Coronary artery (tissue), 2 donors: Measurements from ENCODE around the gene SFXN2.

ENCODE experiments used
- DNase-seq: peaks from one replicate; pipeline ENCODE4 v3.0.0-alpha.2; 2017; ENCODE audit warnings: low spot score
- H3K27ac ChIP-seq, 2 donors: fragments of 200-600 bp; sonication (generic); one replicate each; pipeline ENCODE4 v1.5.1; 2016 to 2019
- H3K4me3 ChIP-seq: fragments of 200-600 bp; sonication (generic); 2 replicates; pipeline ENCODE4 v1.5.1; 2016; ENCODE audit warnings: mild to moderate bottlenecking, moderate library complexity
- TF ChIP-seq, protein P1 (sequence below): fragments of 200-600 bp; sonication (generic); IDR thresholded peaks from one replicate; pipeline ENCODE4 v1.5.1; 2019; ENCODE audit warnings: antibody characterized with exemption

Gene SFXN2

GRCh38 chr10:102676534-102677315, 37.7 kb upstream of the SFXN2 start:
- DNase-seq = no peak
- peak overlapping the region in 1 of 2 donors; percentile 28 for H3K27ac ChIP-seq
- TF ChIP-seq, protein P1, sequence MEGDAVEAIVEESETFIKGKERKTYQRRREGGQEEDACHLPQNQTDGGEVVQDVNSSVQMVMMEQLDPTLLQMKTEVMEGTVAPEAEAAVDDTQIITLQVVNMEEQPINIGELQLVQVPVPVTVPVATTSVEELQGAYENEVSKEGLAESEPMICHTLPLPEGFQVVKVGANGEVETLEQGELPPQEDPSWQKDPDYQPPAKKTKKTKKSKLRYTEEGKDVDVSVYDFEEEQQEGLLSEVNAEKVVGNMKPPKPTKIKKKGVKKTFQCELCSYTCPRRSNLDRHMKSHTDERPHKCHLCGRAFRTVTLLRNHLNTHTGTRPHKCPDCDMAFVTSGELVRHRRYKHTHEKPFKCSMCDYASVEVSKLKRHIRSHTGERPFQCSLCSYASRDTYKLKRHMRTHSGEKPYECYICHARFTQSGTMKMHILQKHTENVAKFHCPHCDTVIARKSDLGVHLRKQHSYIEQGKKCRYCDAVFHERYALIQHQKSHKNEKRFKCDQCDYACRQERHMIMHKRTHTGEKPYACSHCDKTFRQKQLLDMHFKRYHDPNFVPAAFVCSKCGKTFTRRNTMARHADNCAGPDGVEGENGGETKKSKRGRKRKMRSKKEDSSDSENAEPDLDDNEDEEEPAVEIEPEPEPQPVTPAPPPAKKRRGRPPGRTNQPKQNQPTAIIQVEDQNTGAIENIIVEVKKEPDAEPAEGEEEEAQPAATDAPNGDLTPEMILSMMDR = no peak
- H3K4me3 ChIP-seq = no peak overlapping the region

DNA sequence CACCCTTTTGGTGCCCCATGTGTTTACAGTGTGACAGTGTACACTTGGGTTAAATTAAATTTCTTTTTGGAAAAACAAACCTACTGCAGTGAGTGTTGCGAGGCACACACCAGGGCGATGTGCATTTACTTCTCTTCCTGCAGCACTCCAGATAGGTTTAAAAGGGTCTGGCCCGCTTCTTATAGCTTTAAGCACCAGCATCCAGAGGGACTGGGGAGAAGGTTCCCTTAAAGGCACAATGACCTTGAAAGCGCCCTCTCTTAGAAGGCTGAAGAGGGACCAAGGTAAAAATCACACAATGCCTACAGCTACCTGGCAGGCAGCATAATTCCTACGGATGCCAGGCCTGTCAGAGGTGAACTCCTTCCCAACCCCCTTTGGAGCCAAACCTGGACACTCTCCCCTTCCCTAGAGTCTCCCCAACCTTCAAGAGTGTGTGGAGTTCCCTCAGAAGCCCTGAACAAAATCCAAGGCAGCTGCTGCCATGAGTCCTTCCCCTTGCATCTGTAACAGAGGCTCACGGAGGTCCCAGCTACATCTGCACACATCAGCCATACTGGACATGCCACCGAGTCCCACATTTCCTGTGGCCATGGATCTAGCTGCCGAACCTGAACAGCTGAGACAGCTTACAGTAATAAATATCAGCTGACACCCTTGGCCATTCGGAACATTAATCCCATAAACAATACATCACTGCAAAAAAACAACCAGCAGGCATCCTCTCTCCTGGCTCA, 36.9 kb upstream of the SFXN2 start:
- TF ChIP-seq, protein P1 = no peak
- H3K4me3 ChIP-seq = no peak overlapping the region
- peak overlapping the region in 1 of 2 donors; percentile 28 for H3K27ac ChIP-seq
- DNase-seq = no peak

GRCh38 chr10:102678068-102678400, 36.4 kb upstream of the SFXN2 start:
- no peak for DNase-seq
- Histone ChIP-seq H3K27ac (peak overlapping the region in 1 of 2 donors; percentile 25), H3K4me3 (no peak overlapping the region)
- TF ChIP-seq, protein P1 = no peak

- TF ChIP-seq, protein P1 = peak; percentile 20
- Histone ChIP-seq H3K27ac (peak overlapping the region in 1 of 2 donors; percentile 3), H3K4me3 (peak overlapping the region; percentile 19)
- no peak for DNase-seq
These were observed 35.6 kb upstream of the SFXN2 start for GRCh38 chr10:102678842-102679289.

DNA sequence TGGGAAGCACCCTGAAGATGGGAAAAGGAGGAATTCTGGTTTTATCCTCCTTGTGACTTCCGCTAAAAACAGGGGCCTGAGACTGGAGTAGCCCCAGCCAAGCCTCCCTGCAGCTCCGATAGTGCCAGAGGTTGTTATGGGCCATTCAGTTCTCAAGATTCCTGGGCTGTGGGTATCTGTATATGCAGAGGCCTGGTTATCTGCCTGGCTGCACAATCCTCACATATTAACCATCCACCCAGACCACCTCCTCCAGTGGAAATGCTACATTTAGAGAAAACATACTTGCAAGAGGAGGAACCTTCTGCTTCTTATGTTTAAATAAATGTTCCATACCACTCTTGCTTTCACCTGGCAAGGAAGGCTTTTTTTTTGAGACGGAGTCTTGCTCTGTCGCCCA, 34.8 kb upstream of the SFXN2 start:
- Histone ChIP-seq H3K4me3 (no peak overlapping the region), H3K27ac (no peak overlapping the region)
- TF ChIP-seq, protein P1 = no peak
- DNase-seq = no peak

DNA sequence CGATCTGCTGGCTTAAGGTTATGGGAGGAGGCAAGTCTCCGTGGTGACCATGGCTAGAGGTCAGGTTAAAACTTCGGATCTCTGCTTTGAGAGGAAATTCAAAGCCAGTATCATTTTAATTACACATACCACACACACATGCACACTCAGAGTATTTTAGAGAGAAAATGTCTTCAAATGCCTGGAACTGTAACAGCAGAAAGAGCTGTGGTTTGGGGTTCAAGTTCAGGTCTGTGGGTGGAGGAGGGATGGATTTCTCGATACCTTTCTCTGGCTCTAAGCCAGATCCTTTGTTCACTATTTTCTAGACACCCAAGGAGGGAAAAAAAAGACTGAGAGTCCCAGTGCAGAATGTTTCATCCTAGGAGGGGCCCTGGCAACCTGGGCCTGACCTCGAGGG, 32.7 kb upstream of the SFXN2 start:
- H3K4me3 ChIP-seq = no peak overlapping the region
- H3K27ac ChIP-seq = no peak overlapping the region
- TF ChIP-seq, protein P1 = no peak
- DNase-seq = no peak
